Lower leg skin (tissue), 4 donors: ENCODE measurements around the gene FTCDNL1. TPM values are rescaled to one million over a fixed set of nuclear protein-coding genes. Genes with fewer than 3 reads are reported as not detected.

Experiments
- DNase-seq, 2 donors: peaks; one replicate each; pipeline ENCODE4 v3.0.0-alpha.2; 2019; ENCODE audit warnings: low spot score in 2 of 2
- H3K4me3 ChIP-seq: fragments of 200-600 bp; sonication (generic); 2 replicates; pipeline ENCODE4 v1.5.1; 2017; ENCODE audit warnings: mild to moderate bottlenecking, low read depth; ENCODE audit not compliant: poor library complexity, severe bottlenecking
- CTCF ChIP-seq, 3 donors: fragments of 450-650 bp; IDR thresholded peaks; one replicate each; pipeline ENCODE4 v1.5.1; 2016; ENCODE audit warnings: antibody characterized with exemption in 3 of 3, mild to moderate bottlenecking in 3 of 3, moderate library complexity in 2 of 3
- POLR2A ChIP-seq, 2 donors: fragments of 450-650 bp; IDR thresholded peaks; one replicate each; pipeline ENCODE4 v1.6.1; 2016 to 2017; ENCODE audit warnings: antibody characterized with exemption in 2 of 2, mild to moderate bottlenecking in 1 of 2, moderate library complexity in 1 of 2
- WGBS, 2 donors: methylation state at CpG; one replicate each; pipeline ENCODE4 v1.1.5; 2018; 5-methylcytosine and 5-hydroxymethylcytosine counted together
- intact Hi-C: fragments of 100-400 bp; cut with DNase I; formaldehyde crosslinking; loops from one replicate; pipeline ENCODE4 v1.15.0; 2023; ENCODE audit warnings: low total_unique reads
- total RNA-seq, 4 donors: library from RNA; depleted of rRNA; stranded (reverse); fragments of >200 nt; gene quantifications; one replicate each; pipeline ENCODE4 v1.1.0, GENCODE V29; 2016

FTCDNL1 gene
- total RNA-seq, 4 donors from 2014 or later = 1.9 to 2.9 (median 2.7) TPM; not detected in 1

- no peak for DNase-seq
- WGBS, 2 donors = 84 to 85% methylated on average over 11 of the region's 11 CpGs
Measured at GRCh38 chr2:199848389-199849130, 2.4 kb downstream of the FTCDNL1 start.

GRCh38 chr2:199847181-199847864, 3.7 kb downstream of the FTCDNL1 start:
- no peak for DNase-seq
- no peak overlapping the region for H3K4me3 ChIP-seq
- no peak for TF ChIP-seq CTCF (IDR thresholded peaks at IDR 0.05)
- TF ChIP-seq POLR2A (IDR thresholded peaks at IDR 0.05) = no peak
- intact Hi-C loops = no loop called here
- 58 to 83% methylated on average over 2 of the region's 2 CpGs for WGBS, 2 donors

More at GRCh38 chr2:199848389-199849130, 2.4 kb downstream of the FTCDNL1 start:
- no peak overlapping the region for H3K4me3 ChIP-seq
- intact Hi-C loops = no loop called here
- TF ChIP-seq POLR2A (IDR thresholded peaks at IDR 0.05) (no peak), CTCF (IDR thresholded peaks at IDR 0.05) (no peak)

DNA sequence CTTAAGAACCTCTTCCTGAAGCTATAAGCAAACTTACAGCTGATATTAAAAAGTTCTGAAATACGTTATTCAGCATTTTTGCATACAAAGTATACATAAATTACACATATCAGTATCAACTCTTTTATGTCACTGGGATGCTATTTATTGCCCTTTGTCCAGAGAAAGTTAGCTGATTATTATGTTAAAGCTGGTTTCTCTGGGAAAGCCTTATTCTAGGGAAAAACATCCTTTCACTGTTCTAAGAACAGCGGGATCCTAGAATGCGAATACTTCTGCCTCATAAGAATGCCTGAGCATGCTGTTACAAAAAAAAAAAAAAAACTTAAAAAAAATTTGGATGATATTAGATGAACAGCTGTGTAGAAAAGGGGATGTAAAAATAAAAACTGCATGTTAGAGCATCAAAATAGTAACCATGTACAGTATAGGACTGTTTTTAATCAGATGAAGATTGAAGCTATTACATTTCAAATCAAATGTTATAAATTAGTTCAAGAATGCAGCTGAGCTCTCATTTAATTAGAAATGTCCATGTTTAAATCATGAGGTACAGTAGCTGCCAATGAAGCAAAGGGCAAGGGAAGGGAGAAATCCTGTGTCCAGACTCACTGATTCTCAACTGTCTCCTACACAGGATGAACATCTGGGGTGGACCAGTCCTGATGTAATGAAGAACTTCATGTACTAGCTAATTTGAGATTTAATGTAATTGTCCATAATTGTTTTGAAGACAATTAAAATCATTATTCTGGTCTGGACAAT, 8.2 kb downstream of the FTCDNL1 start:
- intact Hi-C loops = no loop called here
- no peak overlapping the region for H3K4me3 ChIP-seq
- no peak for DNase-seq
- TF ChIP-seq POLR2A (IDR thresholded peaks at IDR 0.05) (no peak), CTCF (IDR thresholded peaks at IDR 0.05) (no peak)
- WGBS, 2 donors = 76 to 77% methylated on average over 3 of the region's 3 CpGs

GRCh38 chr2:199841409-199841808, 9.6 kb downstream of the FTCDNL1 start:
- 74 to 78% methylated on average over 1 of the region's 1 CpG for WGBS, 2 donors
- TF ChIP-seq CTCF (IDR thresholded peaks at IDR 0.05) = no peak
- TF ChIP-seq POLR2A (IDR thresholded peaks at IDR 0.05) = no peak
- no peak overlapping the region for H3K4me3 ChIP-seq
- intact Hi-C loops = no loop called here
- no peak for DNase-seq

DNA sequence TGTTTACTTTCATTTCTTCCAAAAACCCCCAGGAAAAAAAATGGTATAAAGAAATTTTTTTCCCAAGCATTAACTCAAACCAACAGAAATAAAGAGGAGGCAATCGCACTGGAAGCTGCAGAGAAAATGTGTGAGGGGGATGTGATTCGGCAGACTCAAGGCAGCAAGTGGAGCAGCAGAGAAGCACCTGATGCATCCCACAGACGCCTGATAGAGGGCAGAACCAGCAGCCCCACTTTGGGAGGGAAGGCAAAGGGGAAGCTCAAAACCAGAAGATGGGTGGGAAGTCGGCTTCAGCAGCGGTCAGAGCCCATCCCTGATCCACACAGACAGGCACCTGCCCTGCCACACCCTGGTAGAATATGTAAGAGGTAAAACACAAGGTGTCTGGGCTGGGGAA, 12.6 kb downstream of the FTCDNL1 start:
- intact Hi-C loops = no loop called here
- 73 to 75% methylated on average over 5 of the region's 5 CpGs for WGBS, 2 donors
- H3K4me3 ChIP-seq = no peak overlapping the region
- TF ChIP-seq CTCF (IDR thresholded peaks at IDR 0.05) = no peak
- TF ChIP-seq POLR2A (IDR thresholded peaks at IDR 0.05) = no peak
- DNase-seq = no peak
